ENCODE results near the gene TCAIM.

The TCAIM gene

DNA sequence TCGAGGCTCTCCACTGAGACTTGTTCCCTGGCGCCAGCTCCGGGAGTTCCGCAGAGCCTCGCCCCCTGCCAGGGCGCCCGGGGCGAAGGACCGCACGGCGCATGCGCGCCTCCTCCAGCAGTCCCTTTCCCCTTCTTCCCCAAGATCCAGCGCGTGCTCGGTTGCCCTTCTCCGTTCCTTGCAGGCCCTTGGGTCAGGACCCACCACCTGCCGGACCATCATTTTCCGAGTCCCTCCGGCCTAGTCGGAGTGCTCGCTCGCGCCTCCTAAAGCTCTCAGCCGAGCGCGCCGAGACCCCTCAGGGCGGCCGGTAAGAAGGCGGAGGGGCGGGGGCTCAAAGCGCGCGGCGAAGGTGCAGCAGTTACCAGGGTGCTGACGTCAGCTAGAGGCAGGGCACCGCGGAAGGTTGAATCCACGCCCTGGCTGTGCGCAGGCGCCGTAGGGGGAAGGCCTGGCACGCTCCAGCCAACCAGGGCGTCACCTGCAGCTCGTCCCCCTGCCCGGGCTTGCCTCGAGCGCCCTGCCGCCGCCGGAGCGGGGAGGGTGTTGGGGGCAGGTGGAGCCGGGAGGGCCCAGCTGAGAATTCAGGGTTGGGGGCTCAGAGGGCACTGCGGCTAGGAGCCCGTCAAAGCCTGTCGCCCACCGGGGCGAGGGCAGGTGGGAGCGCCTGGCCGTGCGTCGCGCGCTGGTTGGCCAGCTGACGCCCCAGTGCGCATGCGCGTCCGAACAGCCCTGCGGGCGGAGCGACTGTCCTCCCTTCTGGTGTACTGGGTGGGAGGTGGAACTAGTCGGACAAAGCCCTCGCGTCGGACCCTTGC, at the start of gene TCAIM:
Gene TCAIM, plus strand, starts transcription at position 757 of the 818 bp plus-strand sequence. CDS start 16,017 bp downstream, outside the sequence.
- peak; percentile 99 for DNase-seq
- TF ChIP-seq POLR2A (IDR thresholded peaks at IDR 0.05; ENCODE audit: low read length) (peak; percentile 92), GATA1 (IDR thresholded peaks at IDR 0.05; ENCODE audit: low read depth, low read length) (no peak)

- TF ChIP-seq POLR2A (IDR thresholded peaks at IDR 0.05; ENCODE audit: low read length) (no peak), GATA1 (IDR thresholded peaks at IDR 0.05; ENCODE audit: low read depth, low read length) (no peak)
- no peak for DNase-seq
These were observed 48.6 kb upstream of the TCAIM start for GRCh38 chr3:44289882-44290462.

- DNase-seq = no peak
- TF ChIP-seq GATA1 (IDR thresholded peaks at IDR 0.05; ENCODE audit: low read depth, low read length) (no peak), POLR2A (IDR thresholded peaks at IDR 0.05; ENCODE audit: low read length) (no peak)
These were observed 46.3 kb upstream of the TCAIM start for GRCh38 chr3:44292276-44292675.

GRCh38 chr3:44292947-44293346, 45.6 kb upstream of the TCAIM start:
- DNase-seq = no peak
- TF ChIP-seq GATA1 (IDR thresholded peaks at IDR 0.05; ENCODE audit: low read depth, low read length) (no peak), POLR2A (IDR thresholded peaks at IDR 0.05; ENCODE audit: low read length) (no peak)

- TF ChIP-seq POLR2A (IDR thresholded peaks at IDR 0.05; ENCODE audit: low read length) (no peak), GATA1 (IDR thresholded peaks at IDR 0.05; ENCODE audit: low read depth, low read length) (no peak)
- DNase-seq = no peak
These were observed 41.3 kb upstream of the TCAIM start for GRCh38 chr3:44297255-44297654.

- no peak for TF ChIP-seq POLR2A (IDR thresholded peaks at IDR 0.05; ENCODE audit: low read length)
- TF ChIP-seq GATA1 (IDR thresholded peaks at IDR 0.05; ENCODE audit: low read depth, low read length) = no peak
These were observed 36.8 kb upstream of the TCAIM start for GRCh38 chr3:44301746-44302145.

DNA sequence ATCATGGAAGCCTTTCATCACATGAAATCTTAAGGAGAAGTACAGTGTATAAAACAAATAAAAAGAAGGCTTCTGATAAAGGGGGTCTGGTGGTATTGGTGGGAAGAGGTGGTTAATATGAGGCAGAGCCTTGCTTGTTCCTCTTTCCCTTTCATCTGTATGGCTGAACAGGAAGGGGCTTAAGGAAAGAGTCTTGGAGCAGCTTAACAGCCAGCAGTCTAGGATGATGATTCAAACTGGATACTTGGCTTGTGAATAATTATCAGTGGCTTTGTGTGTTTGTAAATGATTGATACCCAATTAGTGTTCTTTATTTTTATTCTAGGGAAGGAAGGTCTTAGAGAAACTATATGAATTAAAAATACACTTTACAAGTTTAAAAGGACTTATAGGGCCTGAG, 29.1 kb upstream of the TCAIM start:
- TF ChIP-seq GATA1 (IDR thresholded peaks at IDR 0.05; ENCODE audit: low read depth, low read length) (no peak), POLR2A (IDR thresholded peaks at IDR 0.05; ENCODE audit: low read length) (no peak)
- no peak for DNase-seq

More at GRCh38 chr3:44301746-44302145, 36.8 kb upstream of the TCAIM start:
- no peak for DNase-seq

- TF ChIP-seq GATA1 (IDR thresholded peaks at IDR 0.05; ENCODE audit: low read depth, low read length) (no peak), POLR2A (IDR thresholded peaks at IDR 0.05; ENCODE audit: low read length) (no peak)
- no peak for DNase-seq
These were observed 19.7 kb upstream of the TCAIM start for GRCh38 chr3:44318891-44319311.

DNA sequence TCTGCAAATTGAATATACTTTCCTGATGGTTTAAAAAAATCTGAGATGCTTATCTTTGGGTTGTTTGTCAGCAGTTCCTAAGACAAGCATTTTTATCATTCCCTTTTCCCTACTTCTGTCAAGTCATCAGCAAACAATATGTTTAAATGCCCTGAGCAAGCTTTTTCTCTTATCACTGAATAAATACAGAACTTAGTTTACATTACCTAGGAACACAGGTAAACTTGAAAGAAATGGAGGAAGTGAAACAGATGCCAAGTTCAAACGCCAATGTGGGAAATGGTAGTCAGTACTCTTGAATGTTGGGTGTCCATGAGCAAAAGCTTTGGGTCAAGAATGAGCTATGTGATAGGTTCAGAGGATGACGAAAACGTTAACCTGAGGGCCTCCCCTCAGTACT, 17.2 kb upstream of the TCAIM start:
- TF ChIP-seq POLR2A (IDR thresholded peaks at IDR 0.05; ENCODE audit: low read length) (no peak), GATA1 (IDR thresholded peaks at IDR 0.05; ENCODE audit: low read depth, low read length) (no peak)
- no peak for DNase-seq

DNA sequence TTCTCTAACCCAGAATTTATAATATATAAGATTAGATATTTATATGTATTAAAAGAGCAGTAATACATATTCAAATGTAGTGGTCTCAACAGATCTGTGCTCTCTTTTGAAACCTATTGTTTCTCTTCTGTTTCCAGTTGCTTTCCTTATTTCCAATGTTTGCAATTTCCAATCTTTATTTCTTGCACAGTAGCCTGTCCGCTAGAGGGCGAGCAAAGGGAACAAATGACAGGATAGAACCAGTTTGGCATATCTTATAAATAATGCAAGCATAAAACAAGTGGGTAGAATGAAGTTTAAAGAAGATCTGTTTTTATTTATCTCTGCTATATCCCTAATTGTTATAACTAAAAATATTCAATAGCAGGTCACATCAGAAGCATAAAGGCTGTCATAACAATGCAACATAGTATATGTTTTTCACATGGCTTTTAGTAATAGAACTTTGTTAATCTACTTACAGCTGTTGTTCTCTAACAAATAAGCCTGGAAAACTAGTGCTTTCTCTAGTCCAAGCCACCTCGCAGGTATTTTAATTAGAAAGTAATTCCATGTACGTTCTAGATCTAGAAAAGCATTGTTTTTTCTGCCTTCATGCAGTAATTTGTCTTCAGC, 15.1 kb upstream of the TCAIM start:
- DNase-seq = peak; percentile 60 to 78
- no peak for TF ChIP-seq POLR2A (IDR thresholded peaks at IDR 0.05; ENCODE audit: low read length)
- TF ChIP-seq GATA1 (IDR thresholded peaks at IDR 0.05; ENCODE audit: low read depth, low read length) = no peak

DNA sequence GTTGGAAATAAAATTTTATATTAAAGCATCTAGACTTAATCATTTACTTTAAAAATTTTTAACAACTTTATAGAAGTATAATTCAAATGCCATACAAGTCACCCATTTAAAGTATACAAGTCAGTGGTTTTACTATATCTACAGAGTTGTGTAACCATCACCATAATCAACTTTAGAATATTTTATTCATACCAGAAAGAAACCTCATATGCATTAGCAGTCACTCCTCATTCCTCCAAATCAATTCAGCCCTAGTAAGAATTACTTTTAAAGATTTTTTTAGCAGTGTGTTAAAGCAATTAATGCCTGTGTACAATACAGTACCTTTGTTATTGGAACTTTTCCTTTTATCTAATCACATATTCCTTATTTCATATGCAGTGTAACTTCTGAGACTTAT, 14.0 kb upstream of the TCAIM start:
- DNase-seq = no peak
- TF ChIP-seq GATA1 (IDR thresholded peaks at IDR 0.05; ENCODE audit: low read depth, low read length) (no peak), POLR2A (IDR thresholded peaks at IDR 0.05; ENCODE audit: low read length) (no peak)

GRCh38 chr3:44326019-44326418, 12.5 kb upstream of the TCAIM start:
- TF ChIP-seq POLR2A (IDR thresholded peaks at IDR 0.05; ENCODE audit: low read length) = no peak
- no peak for TF ChIP-seq GATA1 (IDR thresholded peaks at IDR 0.05; ENCODE audit: low read depth, low read length)
- DNase-seq = no peak

GRCh38 chr3:44326515-44326914, 12.1 kb upstream of the TCAIM start:
- DNase-seq = no peak
- TF ChIP-seq POLR2A (IDR thresholded peaks at IDR 0.05; ENCODE audit: low read length) (no peak), GATA1 (IDR thresholded peaks at IDR 0.05; ENCODE audit: low read depth, low read length) (no peak)

DNA sequence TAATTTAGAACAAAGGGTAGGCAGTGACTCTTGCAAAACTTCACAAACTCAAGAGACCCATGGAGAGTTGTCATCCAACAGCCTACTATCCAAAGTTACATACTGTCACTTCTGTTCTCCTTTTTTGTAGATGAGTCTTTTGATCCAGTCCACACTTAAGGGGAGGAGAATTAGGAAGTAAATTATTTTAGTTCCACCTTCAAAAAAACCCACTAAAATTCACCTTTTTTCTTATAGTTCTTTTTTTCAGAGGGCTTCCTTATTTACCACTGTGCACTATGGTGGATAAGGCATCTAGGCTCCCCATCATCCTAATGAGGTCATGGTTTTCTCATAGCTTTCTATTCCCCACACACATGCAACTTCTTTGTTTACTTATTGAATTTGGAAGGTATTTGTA, 8.6 kb upstream of the TCAIM start:
- DNase-seq = no peak
- TF ChIP-seq GATA1 (IDR thresholded peaks at IDR 0.05; ENCODE audit: low read depth, low read length) (no peak), POLR2A (IDR thresholded peaks at IDR 0.05; ENCODE audit: low read length) (no peak)

All from erythroblast (primary cell).